Activated CD8-positive, alpha-beta memory T cell treated with anti-CD3 and anti-CD28 coated beads, Interleukin-2, amount 10 ng/mL, durations not matched to agents 7 days and 5 days (primary cell): ENCODE results near the gene RHOT2. TPM values are rescaled to one million over a fixed set of nuclear protein-coding genes. Genes with fewer than 3 reads are reported as not detected.

ENCODE experiments used
- ATAC-seq: fragments of 150-1000 bp; cut with Tn5 transposase; one replicate; pipeline ENCODE4 v1.10.0; 2021; ENCODE audit warnings: moderate library complexity
- CTCF ChIA-PET: fragments of 350-600 bp; sonication (Branson Sonifier 250); formaldehyde crosslinking; loops from one replicate; lab custom pipeline; 2021; ENCODE audit warnings: antibody characterized with exemption; lab: Charles Lee
- DNase-seq: peaks from one replicate; pipeline ENCODE4 v3.0.0-alpha.2; 2020
- H3K27ac Mint-ChIP-seq: one replicate; pipeline ENCODE4 v1.8.0; 2021; ENCODE audit warnings: mild to moderate bottlenecking, mixed read lengths
- H3K27me3 Mint-ChIP-seq: one replicate; pipeline ENCODE4 v1.8.0; 2021; ENCODE audit warnings: mixed read lengths
- H3K36me3 Mint-ChIP-seq: one replicate; pipeline ENCODE4 v1.8.0; 2021; ENCODE audit warnings: mild to moderate bottlenecking, mixed read lengths
- H3K4me1 Mint-ChIP-seq: one replicate; pipeline ENCODE4 v1.8.0; 2021; ENCODE audit warnings: mixed read lengths
- H3K4me3 Mint-ChIP-seq: one replicate; pipeline ENCODE4 v1.8.0; 2021; ENCODE audit warnings: mild to moderate bottlenecking, moderate library complexity, mixed read lengths
- H3K9me3 Mint-ChIP-seq: one replicate; pipeline ENCODE4 v1.8.0; 2022; ENCODE audit warnings: low read depth, mixed read lengths
- total RNA-seq, 2 experiments: library from RNA; stranded (reverse); gene quantifications; one replicate each; pipeline ENCODE4 v1.2.3, GENCODE V29; 2021

The RHOT2 gene
- total RNA-seq, 2 experiments from 2014 or later = 134 to 168 TPM

DNA sequence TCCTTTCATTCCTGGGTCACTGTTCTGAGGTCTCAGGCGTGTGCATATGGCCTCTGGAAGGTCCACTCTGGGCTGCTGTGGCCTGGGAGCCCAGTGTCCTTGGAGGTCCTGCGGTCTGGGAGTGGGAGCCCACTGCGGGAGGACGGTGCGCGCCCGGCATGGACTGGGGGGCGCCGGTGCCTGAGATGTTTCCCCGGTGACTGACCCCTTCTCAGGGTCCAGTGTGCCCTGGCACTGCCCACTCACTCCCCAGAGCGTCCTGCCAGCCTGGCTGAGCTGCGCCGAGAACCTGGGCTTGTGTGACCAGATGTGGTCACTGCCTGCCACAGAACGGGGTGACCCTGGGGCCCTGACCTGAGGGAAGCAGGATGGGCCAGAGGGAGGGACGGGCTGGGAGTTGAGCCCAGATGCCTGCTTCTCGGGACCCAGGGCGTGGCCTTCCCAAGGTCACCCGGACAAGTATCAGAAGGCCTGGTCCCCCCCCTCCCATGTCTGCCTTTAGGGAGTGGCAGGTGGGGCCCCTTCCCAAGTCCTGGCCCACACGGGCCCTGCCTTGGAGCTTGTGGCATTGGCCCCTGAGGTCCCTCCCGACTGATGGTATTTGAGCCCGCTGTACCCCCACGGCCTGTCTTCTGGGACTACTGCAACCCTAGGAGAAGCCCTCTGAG lies 6.4 kb downstream of the RHOT2 start:
- ATAC-seq (no peak), DNase-seq (no peak)
- Mint-ChIP-seq H3K9me3 (no peaks in the 10 kb centered on the region), H3K4me3 (no peak overlapping the region), H3K4me1 (peaks cover 9% of the 10 kb centered on the region), H3K27me3 (peaks cover 12% of the 10 kb centered on the region), H3K27ac (no peak overlapping the region), H3K36me3 (peaks cover 8% of the 10 kb centered on the region)
- CTCF ChIA-PET = no interaction called here

DNA sequence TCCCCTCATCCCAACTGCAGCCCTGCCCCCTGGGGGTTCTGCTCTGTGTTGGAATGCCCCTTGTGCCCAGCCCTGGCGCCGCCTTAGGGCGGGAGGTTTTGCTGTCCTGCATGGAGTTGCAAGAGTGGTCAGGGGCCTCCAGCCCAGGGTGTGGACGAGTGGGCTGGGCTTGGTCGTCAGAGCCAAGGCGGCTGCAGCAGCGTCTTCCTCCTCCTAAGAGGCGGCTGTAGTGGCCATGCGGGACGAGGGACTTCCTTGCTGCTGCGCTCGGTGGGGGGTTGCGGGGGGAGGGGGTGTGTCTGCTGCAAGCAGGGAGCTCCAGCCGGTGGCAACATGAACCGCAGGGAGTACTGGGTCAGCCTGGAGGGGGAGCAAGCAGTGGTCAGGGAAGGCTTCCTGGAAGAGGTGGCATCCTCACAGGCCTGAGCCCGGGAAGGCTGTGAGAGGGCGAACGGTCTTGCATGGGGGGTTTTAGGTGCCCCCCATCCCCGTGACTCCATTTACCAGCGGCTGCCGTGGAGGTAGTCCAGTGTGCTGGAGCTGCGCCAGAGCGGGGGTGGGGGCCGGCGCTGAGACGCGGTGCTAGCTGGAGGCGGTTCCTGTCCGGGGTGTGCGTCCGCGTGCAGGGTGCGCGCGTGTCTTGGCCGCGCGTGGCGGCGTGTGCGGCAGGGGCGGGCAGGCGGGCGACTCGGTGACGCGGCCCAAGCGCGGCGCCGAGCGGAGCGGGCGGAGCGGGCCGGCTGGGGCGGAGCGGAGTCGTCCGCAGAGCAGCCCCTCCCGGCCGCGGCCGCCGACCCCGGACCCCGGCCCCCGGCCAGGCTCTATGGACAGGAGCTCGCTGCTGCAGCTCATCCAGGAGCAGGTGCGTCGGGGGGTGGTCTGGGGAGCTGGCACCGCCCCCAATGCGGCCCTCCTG lies 7.3 kb downstream of the RHOT2 start, which contains the start of gene RHBDL1:
TSS of gene RHBDL1 (plus strand) at position 704 of the 916 bp plus-strand sequence. CDS start at position 824, 120 bp downstream.
- H3K4me1 Mint-ChIP-seq = peaks cover 8% of the 10 kb centered on the region
- H3K27ac Mint-ChIP-seq = no peak within 1 kb of the TSS
- peaks cover 8% of the 10 kb centered on the region for H3K36me3 Mint-ChIP-seq
- no peaks in the 10 kb centered on the region for H3K9me3 Mint-ChIP-seq
- no peak within 1 kb of the TSS for H3K4me3 Mint-ChIP-seq
- CTCF ChIA-PET = interaction anchor here (1.3 kb wide), 1 partner anchor 20 kb away, joined by 3 read pairs; no protein-coding TSS in a partner anchor
- H3K27me3 Mint-ChIP-seq = peaks cover 12% of the 10 kb centered on the region
- DNase-seq (no peak), ATAC-seq (no peak)

DNA sequence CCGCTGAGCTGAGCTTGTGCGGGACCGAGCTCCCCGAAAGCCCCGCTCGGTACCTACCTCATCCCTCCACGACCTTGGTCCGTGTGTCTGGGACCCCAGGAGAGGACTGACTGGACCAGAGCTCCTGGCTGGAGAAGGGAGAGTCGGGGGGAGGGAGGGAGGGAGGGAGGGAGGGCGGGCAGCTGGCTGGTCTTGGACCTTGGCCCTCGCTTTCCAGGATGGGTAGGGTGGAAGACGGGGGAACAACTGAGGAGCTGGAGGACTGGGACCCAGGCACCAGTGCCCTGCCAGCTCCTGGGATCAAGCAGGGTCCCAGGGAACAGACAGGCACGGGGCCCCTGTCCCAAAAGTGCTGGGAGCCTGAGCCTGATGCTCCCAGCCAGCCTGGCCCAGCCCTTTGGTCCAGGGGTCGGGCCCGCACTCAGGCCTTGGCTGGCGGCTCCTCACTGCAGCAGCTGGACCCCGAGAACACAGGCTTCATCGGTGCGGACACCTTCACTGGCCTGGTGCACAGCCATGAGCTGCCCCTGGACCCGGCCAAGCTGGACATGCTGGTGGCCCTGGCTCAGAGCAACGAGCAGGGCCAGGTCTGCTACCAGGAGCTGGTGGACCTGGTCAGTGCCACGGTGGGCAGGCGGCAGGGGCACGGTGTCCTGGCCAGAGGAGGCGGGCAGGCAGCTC lies 8.1 kb downstream of the RHOT2 start:
- ATAC-seq (no peak), DNase-seq (no peak)
- no peaks in the 10 kb centered on the region for H3K9me3 Mint-ChIP-seq
- no peak overlapping the region for H3K27ac Mint-ChIP-seq
- H3K4me3 Mint-ChIP-seq = no peak overlapping the region
- H3K4me1 Mint-ChIP-seq = peaks cover 11% of the 10 kb centered on the region
- CTCF ChIA-PET = interaction anchor here (1.3 kb wide), 1 partner anchor 19 kb away, joined by 3 read pairs; no protein-coding TSS in a partner anchor
- peaks cover 7% of the 10 kb centered on the region for H3K36me3 Mint-ChIP-seq
- peaks cover 12% of the 10 kb centered on the region for H3K27me3 Mint-ChIP-seq

DNA sequence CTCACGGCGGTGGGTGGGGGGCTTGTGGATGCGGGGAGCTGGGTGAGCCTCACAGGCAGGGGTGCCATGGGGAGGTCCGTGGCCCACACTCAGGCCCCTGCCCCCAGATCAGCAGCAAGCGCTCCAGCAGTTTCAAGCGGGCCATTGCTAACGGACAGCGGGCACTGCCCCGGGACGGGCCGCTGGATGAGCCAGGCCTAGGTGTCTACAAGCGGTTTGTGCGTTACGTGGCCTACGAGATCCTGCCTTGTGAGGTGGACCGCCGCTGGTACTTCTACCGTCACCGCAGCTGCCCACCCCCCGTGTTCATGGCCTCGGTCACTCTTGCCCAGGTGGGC lies 8.6 kb downstream of the RHOT2 start:
- CTCF ChIA-PET = interaction anchor here (1.3 kb wide), 1 partner anchor 19 kb away, joined by 3 read pairs; no protein-coding TSS in a partner anchor
- Mint-ChIP-seq H3K27ac (no peak overlapping the region), H3K4me1 (peaks cover 16% of the 10 kb centered on the region), H3K27me3 (peaks cover 12% of the 10 kb centered on the region), H3K36me3 (peaks cover 5% of the 10 kb centered on the region), H3K9me3 (no peaks in the 10 kb centered on the region), H3K4me3 (no peak overlapping the region)
- DNase-seq (no peak), ATAC-seq (no peak)

DNA sequence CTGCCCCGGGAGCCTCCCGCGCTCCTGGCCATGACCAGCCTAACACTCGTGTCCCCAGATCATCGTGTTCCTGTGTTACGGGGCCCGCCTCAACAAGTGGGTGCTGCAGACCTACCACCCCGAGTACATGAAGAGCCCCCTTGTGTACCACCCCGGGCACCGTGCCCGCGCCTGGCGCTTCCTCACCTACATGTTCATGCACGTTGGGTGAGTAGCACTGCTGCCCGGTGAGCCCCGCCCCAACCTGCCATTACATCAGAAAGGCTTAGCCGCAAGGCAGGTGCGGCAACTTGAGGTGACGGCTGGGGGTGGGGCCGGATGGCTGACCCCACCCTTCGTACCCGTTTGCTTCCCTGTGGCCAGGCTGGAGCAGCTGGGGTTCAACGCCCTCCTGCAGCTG lies 9.0 kb downstream of the RHOT2 start:
- Mint-ChIP-seq H3K27me3 (peaks cover 12% of the 10 kb centered on the region), H3K27ac (no peak overlapping the region)

DNA sequence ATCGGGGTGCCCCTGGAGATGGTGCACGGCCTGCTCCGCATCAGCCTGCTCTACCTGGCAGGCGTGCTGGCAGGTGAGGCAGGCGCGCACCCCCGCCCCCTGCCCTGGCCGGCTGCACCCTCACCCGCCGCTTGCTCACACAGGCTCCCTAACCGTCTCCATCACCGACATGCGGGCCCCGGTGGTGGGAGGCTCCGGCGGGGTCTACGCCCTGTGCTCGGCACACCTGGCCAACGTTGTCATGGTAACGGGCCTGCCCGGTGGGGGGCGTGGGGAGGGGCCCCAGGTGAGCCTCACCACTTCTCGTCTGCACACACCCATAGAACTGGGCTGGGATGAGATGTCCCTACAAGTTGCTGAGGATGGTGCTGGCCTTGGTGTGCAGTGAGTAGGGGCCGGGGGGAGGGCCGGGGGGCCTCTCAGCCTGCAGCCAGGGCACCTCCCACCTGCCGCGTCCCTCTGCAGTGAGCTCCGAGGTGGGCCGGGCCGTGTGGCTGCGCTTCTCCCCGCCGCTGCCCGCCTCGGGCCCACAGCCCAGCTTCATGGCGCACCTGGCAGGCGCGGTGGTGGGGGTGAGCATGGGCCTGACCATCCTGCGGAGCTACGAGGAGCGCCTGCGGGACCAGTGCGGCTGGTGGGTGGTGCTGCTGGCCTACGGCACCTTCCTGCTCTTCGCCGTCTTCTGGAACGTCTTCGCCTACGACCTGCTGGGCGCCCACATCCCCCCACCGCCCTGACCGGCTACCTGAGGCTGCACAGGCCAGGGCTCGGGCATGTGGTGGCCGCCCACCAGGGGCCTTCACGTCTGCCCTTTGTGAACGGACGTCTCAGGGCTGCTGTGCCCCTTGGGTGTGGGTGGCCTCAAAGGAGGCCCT lies 9.6 kb downstream of the RHOT2 start:
- H3K36me3 Mint-ChIP-seq = peaks cover 9% of the 10 kb centered on the region
- no peak overlapping the region for H3K27ac Mint-ChIP-seq
- peaks cover 12% of the 10 kb centered on the region for H3K27me3 Mint-ChIP-seq
- H3K9me3 Mint-ChIP-seq = no peaks in the 10 kb centered on the region
- H3K4me1 Mint-ChIP-seq = peaks cover 24% of the 10 kb centered on the region
- H3K4me3 Mint-ChIP-seq = no peak overlapping the region
- no peak for DNase-seq
- CTCF ChIA-PET = interaction anchor here (1.9 to 2.1 kb wide), 2 partner anchors 9 to 30 kb away, joined by 6 to 9 read pairs; partner anchors contain the start of gene RHOT2
- no peak for ATAC-seq

More for the DNA sequence above, 9.0 kb downstream of the RHOT2 start:
- ATAC-seq = no peak
- CTCF ChIA-PET = no interaction called here
- no peak for DNase-seq
- no peaks in the 10 kb centered on the region for H3K9me3 Mint-ChIP-seq
- H3K36me3 Mint-ChIP-seq = peaks cover 8% of the 10 kb centered on the region
- no peak overlapping the region for H3K4me3 Mint-ChIP-seq
- peaks cover 20% of the 10 kb centered on the region for H3K4me1 Mint-ChIP-seq

DNA sequence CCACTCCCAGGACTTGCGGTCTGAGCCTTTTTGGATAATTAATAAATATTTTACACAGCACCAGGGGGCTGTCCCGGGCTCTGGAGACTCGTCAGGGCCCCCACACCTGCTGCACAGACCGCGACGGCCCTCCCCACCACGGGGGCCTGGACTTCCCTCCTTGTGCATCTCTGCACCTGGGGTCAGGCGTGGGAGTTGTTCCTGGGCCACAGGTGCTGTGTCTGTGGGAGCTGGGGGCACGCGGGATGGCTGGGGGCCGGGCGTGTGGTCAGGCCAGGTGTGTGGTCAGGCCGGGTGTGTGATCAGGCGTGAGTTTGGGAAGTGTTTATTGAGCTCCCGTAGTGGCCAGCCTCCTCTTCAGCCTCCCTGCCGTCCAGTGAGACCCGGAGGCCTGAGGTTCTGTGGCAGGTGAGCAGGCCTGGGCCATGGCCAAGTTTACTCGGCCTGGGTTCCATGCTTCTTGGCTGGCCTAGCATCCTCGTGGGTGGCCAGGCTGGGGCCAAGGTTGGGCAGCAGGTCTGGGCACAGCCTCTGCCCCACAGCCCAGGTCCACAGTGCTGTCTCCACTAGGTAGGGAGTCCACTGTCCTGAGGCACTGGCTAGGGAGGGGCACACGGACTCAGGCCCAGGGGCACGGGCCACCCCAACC lies 10.4 kb downstream of the RHOT2 start:
- DNase-seq (no peak), ATAC-seq (no peak)
- H3K27me3 Mint-ChIP-seq = peaks cover 12% of the 10 kb centered on the region
- H3K4me1 Mint-ChIP-seq = peaks cover 32% of the 10 kb centered on the region
- CTCF ChIA-PET = interaction anchor here (0.9 to 2.1 kb wide), 5 partner anchors 10 to 42 kb away, joined by 4 to 9 read pairs (median 4); partner anchors contain the start of genes METTL26, RHOT2 and WDR24
- H3K4me3 Mint-ChIP-seq = no peak overlapping the region
- peaks cover 6% of the 10 kb centered on the region for H3K36me3 Mint-ChIP-seq
- no peak overlapping the region for H3K27ac Mint-ChIP-seq
- no peaks in the 10 kb centered on the region for H3K9me3 Mint-ChIP-seq

DNA sequence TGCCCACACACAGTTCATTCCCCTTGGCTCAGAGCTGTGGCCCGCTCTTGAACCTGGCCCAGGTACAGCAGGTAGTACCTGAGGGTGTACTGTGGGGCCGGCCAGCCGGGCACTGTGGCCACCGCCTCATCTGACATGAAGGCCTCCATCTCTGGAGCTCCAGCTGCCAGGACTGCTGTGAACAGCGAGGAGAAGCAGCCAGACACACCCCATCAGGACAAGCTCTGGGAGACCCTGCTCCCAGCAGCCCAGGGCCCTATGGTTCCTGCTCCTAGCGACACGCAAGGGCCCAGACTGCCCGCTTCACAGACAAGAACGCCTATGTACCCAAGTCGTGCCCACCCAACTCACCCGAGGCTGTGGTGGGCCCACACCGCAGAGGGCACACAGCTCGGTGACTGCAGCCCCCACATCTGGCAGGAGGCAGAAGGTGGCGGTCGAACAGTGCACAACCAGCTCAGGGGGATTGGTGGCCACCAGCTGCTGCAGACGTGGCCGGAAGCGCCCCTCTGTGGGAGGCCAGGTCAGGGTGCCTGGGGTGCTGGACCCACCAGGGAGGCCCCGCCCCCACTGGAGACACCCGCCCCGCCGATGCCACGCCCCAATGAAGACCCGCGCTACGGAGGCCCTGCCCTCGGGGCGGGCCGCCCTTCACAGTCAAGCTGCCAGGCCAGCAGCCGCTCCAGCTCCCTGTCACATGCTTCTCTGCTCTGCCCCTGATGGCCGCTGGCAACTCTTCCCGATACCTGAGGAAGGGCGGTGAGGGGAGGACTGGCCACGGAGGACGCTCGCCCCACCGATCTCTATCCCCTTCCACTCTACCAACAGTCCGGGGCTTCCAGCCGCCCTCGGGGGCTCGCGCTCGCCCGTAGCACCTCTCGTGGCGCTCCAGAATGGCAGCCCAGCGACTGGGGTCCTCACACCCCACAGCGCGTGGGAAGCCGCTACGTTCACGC lies 11.2 kb downstream of the RHOT2 start:
- peaks cover 12% of the 10 kb centered on the region for H3K27me3 Mint-ChIP-seq
- peak; percentile 17 for ATAC-seq
- DNase-seq = peak; percentile 76
- H3K9me3 Mint-ChIP-seq = no peaks in the 10 kb centered on the region
- H3K4me1 Mint-ChIP-seq = peaks cover 33% of the 10 kb centered on the region
- H3K4me3 Mint-ChIP-seq = peak overlapping the region; percentile 74
- peak overlapping the region; percentile 65 for H3K27ac Mint-ChIP-seq
- CTCF ChIA-PET = interaction anchor here (0.9 to 2.1 kb wide), 6 partner anchors 11 to 43 kb away, joined by 3 to 9 read pairs (median 4); partner anchors contain the start of genes METTL26, RHOT2 and WDR24
- peaks cover 4% of the 10 kb centered on the region for H3K36me3 Mint-ChIP-seq

DNA sequence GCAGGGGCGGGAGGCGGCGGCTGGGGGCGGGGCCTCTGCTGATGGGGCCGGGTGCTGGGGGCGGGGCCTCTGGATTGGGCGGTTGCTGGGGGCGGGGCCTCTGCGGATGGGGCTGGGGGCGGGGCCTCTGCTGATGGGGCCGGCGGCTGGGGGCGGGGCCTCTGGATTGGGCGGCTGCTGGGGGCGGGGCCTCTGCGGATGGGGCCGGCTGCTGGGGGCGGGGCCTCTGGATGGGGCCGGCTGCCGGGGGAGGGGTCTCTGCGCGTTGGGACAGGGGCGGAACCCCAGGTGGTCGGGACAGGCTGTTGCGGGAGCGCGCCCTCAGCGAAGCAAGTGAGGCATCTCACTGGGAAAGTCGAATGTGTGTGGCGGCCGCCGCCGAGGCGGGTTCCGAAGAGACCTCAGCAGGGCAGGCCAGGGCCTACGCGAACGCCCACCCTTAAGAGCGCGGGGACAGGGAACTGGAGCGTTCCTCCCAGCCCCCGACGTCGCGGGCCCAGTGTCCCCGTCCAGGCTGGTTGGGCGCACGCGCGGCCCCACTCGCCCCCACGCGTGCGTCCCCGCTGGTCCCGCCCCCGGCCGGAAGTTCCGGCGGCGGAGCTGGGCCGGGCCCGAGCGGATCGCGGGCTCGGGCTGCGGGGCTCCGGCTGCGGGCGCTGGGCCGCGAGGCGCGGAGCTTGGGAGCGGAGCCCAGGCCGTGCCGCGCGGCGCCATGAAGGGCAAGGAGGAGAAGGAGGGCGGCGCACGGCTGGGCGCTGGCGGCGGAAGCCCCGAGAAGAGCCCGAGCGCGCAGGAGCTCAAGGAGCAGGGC lies 12.1 kb downstream of the RHOT2 start, which contains the start of gene STUB1:
TSS of gene STUB1 (plus strand) at position 597 of the 811 bp plus-strand sequence. CDS start at position 713, 116 bp downstream.
- Mint-ChIP-seq H3K27ac (peak within 1 kb of the TSS; percentile 82), H3K27me3 (peaks cover 10% of the 10 kb centered on the region), H3K4me3 (peak within 1 kb of the TSS; percentile 78), H3K36me3 (peaks cover 4% of the 10 kb centered on the region), H3K9me3 (no peaks in the 10 kb centered on the region), H3K4me1 (peaks cover 35% of the 10 kb centered on the region)
- DNase-seq (peak; percentile 93), ATAC-seq (peak; percentile 50)
- CTCF ChIA-PET = interaction anchor here (0.7 to 2.4 kb wide), 8 partner anchors 10 to 101 kb away, joined by 3 to 9 read pairs (median 4); partner anchors contain the start of genes ANTKMT and RHOT2

DNA sequence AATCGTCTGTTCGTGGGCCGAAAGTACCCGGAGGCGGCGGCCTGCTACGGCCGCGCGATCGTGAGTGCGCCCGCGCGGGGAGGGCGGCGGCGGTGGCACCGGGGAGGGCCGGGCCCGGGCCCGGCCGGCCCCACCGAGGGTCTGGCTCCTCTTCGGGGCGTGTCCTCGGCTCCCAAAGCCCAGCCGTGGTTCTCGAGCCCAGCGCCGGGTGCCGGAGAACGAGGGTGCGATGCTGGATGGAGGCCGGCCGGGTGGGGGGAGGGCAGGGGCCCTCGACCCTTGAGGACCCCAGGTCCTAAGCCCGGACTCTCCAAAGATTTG lies 12.7 kb downstream of the RHOT2 start:
- H3K27me3 Mint-ChIP-seq = peaks cover 6% of the 10 kb centered on the region
- peak overlapping the region; percentile 68 for H3K27ac Mint-ChIP-seq
- H3K9me3 Mint-ChIP-seq = no peaks in the 10 kb centered on the region
- peak overlapping the region; percentile 78 for H3K4me3 Mint-ChIP-seq
- no peak for DNase-seq
- no peak for ATAC-seq
- CTCF ChIA-PET = interaction anchor here (0.7 to 2.4 kb wide), 6 partner anchors 9 to 101 kb away, joined by 3 to 9 read pairs (median 4); partner anchors contain the start of genes ANTKMT and RHOT2
- H3K4me1 Mint-ChIP-seq = peaks cover 34% of the 10 kb centered on the region
- peaks cover 4% of the 10 kb centered on the region for H3K36me3 Mint-ChIP-seq
